Neural progenitor cell (in vitro differentiated cells): ENCODE measurements around the gene NCF4.

Experiments
- CTCF ChIP-seq: fragments of 200-600 bp; sonication (generic); IDR thresholded peaks from 2 replicates; pipeline ENCODE4 v1.5.1; 2017; ENCODE audit warnings: antibody characterized with exemption, mild to moderate bottlenecking
- EZH2 ChIP-seq: fragments of 200-600 bp; sonication (generic); IDR thresholded peaks from 2 replicates; pipeline ENCODE4 v1.6.1; 2017; ENCODE audit warnings: antibody characterized with exemption, mild to moderate bottlenecking, moderate library complexity

- TF ChIP-seq CTCF (no peak), EZH2 (no peak)
These were observed 45.1 kb upstream of the NCF4 start for GRCh38 chr22:36815558-36816338.
